Hepatocyte (in vitro differentiated cells): ENCODE data around the gene SLC16A5. TPM values are rescaled to one million over a fixed set of nuclear protein-coding genes. Genes with fewer than 3 reads are reported as not detected.

Experiments used
- DNase-seq: peaks from one replicate; pipeline ENCODE4 v3.0.0-alpha.2; 2016; ENCODE audit warnings: low spot score
- H2AFZ ChIP-seq: fragments of 200-600 bp; sonication (generic); 2 replicates; pipeline ENCODE4 v1.6.0; 2016; ENCODE audit warnings: antibody characterized with exemption, mild to moderate bottlenecking
- H3K27ac ChIP-seq: fragments of 200-600 bp; sonication (generic); 2 replicates; pipeline ENCODE4 v1.5.1; 2016; ENCODE audit warnings: mild to moderate bottlenecking
- H3K27me3 ChIP-seq: fragments of 200-600 bp; sonication (generic); 2 replicates; pipeline ENCODE4 v1.6.1; 2016
- H3K36me3 ChIP-seq: fragments of 200-600 bp; sonication (generic); replicated peaks from 2 replicates; pipeline ENCODE4 v1.5.1; 2016; ENCODE audit warnings: low read depth; ENCODE audit not compliant: insufficient read depth
- H3K4me1 ChIP-seq: fragments of 200-600 bp; sonication (generic); 2 replicates; pipeline ENCODE4 v1.5.1; 2016; ENCODE audit warnings: mild to moderate bottlenecking, moderate library complexity; ENCODE audit not compliant: insufficient read depth
- H3K4me2 ChIP-seq: fragments of 200-600 bp; sonication (generic); 2 replicates; pipeline ENCODE4 v1.6.0; 2016
- H3K4me3 ChIP-seq: fragments of 200-600 bp; sonication (generic); 2 replicates; pipeline ENCODE4 v1.5.1; 2016; ENCODE audit warnings: mild to moderate bottlenecking
- H3K79me2 ChIP-seq: fragments of 200-600 bp; sonication (generic); 2 replicates; pipeline ENCODE4 v1.6.0; 2017; ENCODE audit warnings: mild to moderate bottlenecking
- H3K9me2 ChIP-seq: fragments of 200-600 bp; sonication (generic); replicated peaks from 2 replicates; pipeline ENCODE4 v1.6.0; 2017; ENCODE audit warnings: mild to moderate bottlenecking; ENCODE audit not compliant: insufficient read depth
- H3K9me3 ChIP-seq: fragments of 200-600 bp; sonication (generic); 2 replicates; pipeline ENCODE4 v1.5.1; 2016; ENCODE audit warnings: low read depth, mild to moderate bottlenecking
- H4K20me1 ChIP-seq: fragments of 200-600 bp; sonication (generic); 2 replicates; pipeline ENCODE4 v1.6.0; 2016; ENCODE audit warnings: mild to moderate bottlenecking; ENCODE audit not compliant: insufficient read depth, poor library complexity, severe bottlenecking
- CTCF ChIP-seq: fragments of 200-600 bp; sonication (generic); IDR thresholded peaks from 2 replicates; pipeline ENCODE4 v1.5.1; 2016; ENCODE audit warnings: antibody characterized with exemption, mild to moderate bottlenecking; ENCODE audit not compliant: poor library complexity
- EZH2 ChIP-seq: fragments of 200-600 bp; sonication (generic); IDR thresholded peaks from 2 replicates; pipeline ENCODE4 v1.6.1; 2016; ENCODE audit warnings: antibody characterized with exemption, mild to moderate bottlenecking, borderline replicate concordance
- EZH2phosphoT487 ChIP-seq: fragments of 200-600 bp; sonication (generic); IDR thresholded peaks from one replicate; pipeline ENCODE4 v1.6.1; 2018; ENCODE audit warnings: antibody characterized with exemption, mild to moderate bottlenecking, low read depth, moderate library complexity; ENCODE audit not compliant: unreplicated experiment, severe bottlenecking
- WGBS: methylation state at CpG from one replicate; pipeline ENCODE4 v1.1.6; 2016; ENCODE audit warnings: low lambda C conversion rate; ENCODE audit errors: missing lambda C conversion rate; 5-methylcytosine and 5-hydroxymethylcytosine counted together
- polyA plus RNA-seq: library from polyadenylated mRNA; unstranded; fragments of >200 nt; fragmentation: Nextera tagmentation; extraction: Ambion mirVana; gene quantifications from 2 replicates; pipeline ENCODE4 v1.2.1, GENCODE V29; 2016
- total RNA-seq: library from RNA; depleted of rRNA; stranded (reverse); fragments of >200 nt; gene quantifications from 2 replicates; pipeline ENCODE4 v1.2.3, GENCODE V29; 2014

The SLC16A5 gene
- total and polyA plus RNA-seq, 2 experiments from 2014 or later: 11.9 to 12.8 TPM

DNA sequence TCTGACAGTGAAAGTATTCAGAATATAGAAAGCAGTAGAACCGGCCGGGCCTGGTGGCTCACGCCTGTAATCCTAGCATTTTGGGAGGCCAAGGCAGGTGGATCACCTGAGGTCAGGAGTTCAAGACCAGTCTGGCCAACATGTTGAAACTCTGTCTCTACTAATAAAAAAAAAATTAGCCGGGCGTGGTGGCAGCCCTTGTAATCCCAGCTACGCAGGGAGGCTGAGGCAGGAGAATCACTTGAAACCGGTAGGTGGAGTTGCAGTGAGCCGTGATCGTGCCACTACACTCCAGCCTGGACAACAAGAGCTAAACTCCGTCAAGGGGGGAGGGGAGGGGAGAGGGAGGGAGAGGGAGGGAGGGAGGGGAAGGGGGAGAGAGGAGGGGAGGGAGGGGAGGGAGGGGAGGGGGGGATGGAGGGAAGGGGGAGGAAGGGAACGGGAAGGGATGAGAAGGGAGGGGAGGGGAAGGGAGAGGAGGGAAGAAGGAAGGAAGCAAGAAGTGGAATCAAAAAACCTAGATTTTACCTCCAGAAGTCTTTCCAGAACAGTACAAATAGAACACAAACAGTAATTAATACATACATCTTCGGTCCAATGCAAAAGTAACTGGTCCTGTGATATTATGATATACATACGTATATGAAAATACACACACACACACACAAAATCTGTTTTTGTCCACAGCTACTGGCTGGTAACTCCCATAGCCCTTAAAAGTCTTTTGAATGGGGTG is 54.6 kb downstream of the SLC16A5 start:
- no peak overlapping the region for H3K4me2 ChIP-seq
- no peaks in the 10 kb centered on the region for H3K27me3 ChIP-seq
- H3K4me1 ChIP-seq: no peaks in the 10 kb centered on the region
- no peak for DNase-seq
- no peak for TF ChIP-seq EZH2
- no peak for TF ChIP-seq EZH2phosphoT487
- no peak for TF ChIP-seq CTCF
- WGBS: 82% methylated on average over 12 of the region's 13 CpGs
- H3K9me2 ChIP-seq: no peaks in the 10 kb centered on the region
- no peaks in the 10 kb centered on the region for H4K20me1 ChIP-seq
- H3K79me2 ChIP-seq: peaks cover 14% of the 10 kb centered on the region
- no peak overlapping the region for H3K27ac ChIP-seq
- H3K4me3 ChIP-seq: no peak overlapping the region
- H2AFZ ChIP-seq: no peak overlapping the region
- H3K9me3 ChIP-seq: no peaks in the 10 kb centered on the region
- no peaks in the 10 kb centered on the region for H3K36me3 ChIP-seq

DNA sequence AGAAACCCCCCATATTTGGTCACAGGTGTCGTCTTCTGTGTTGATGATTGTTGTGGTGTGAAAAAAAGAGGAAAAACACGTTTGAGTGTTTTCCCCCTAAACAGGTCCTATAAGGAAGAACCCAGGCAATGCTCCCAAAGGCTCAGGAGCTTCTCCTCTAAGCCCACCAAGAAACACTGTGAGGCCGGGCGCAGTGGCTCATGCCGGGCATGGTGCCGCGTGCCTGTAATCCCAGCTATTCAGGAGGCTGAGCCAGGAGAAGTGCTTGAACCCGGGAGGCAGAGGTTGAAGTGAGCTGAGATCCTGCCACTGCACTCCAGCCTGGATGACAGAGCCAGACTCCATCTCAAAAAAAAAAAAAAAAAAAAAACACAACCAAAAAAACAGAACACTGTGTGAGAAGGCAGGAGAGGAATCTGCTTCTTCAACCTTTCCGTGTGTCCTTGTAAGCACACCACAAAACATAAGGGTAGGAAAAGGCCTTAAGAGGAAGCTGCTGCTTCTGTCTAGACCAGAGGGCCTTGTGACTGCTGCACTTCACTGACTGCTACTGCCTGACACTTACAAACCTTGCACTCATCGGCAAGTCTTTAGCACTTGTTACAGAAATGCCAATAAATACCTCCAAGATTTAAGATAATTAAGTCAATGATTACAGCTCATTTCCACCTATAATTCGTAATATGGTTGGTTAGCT is 57.2 kb downstream of the SLC16A5 start:
- WGBS: 94% methylated on average over 11 of the region's 11 CpGs
- peaks cover 34% of the 10 kb centered on the region for H3K79me2 ChIP-seq
- no peaks in the 10 kb centered on the region for H3K4me1 ChIP-seq
- no peaks in the 10 kb centered on the region for H3K27me3 ChIP-seq
- no peaks in the 10 kb centered on the region for H3K36me3 ChIP-seq
- no peak overlapping the region for H3K4me3 ChIP-seq
- H3K27ac ChIP-seq: no peak overlapping the region
- no peak for DNase-seq
- TF ChIP-seq EZH2 (no peak), EZH2phosphoT487 (no peak), CTCF (no peak)
- H2AFZ ChIP-seq: no peak overlapping the region
- no peaks in the 10 kb centered on the region for H4K20me1 ChIP-seq
- H3K4me2 ChIP-seq: no peak overlapping the region
- H3K9me3 ChIP-seq: no peaks in the 10 kb centered on the region
- H3K9me2 ChIP-seq: no peaks in the 10 kb centered on the region

- Histone ChIP-seq H4K20me1 (no peaks in the 10 kb centered on the region), H3K9me2 (no peaks in the 10 kb centered on the region), H3K4me3 (no peak overlapping the region), H2AFZ (no peak overlapping the region), H3K9me3 (no peaks in the 10 kb centered on the region), H3K4me1 (no peaks in the 10 kb centered on the region), H3K27me3 (no peaks in the 10 kb centered on the region), H3K27ac (no peak overlapping the region), H3K36me3 (no peaks in the 10 kb centered on the region), H3K79me2 (peaks cover 47% of the 10 kb centered on the region), H3K4me2 (no peak overlapping the region)
- DNase-seq: no peak
- TF ChIP-seq EZH2phosphoT487 (no peak), EZH2 (no peak), CTCF (no peak)
- 93% methylated on average over 3 of the region's 3 CpGs for WGBS
Measured at GRCh38 chr17:75146592-75146991, 58.8 kb downstream of the SLC16A5 start.
